Right renal pelvis (tissue), 4 donors: ENCODE data around the gene CEP89. TPM values are rescaled to one million over a fixed set of nuclear protein-coding genes. Genes with fewer than 3 reads are reported as not detected.
"Not testable (repeated sequence)": the region's sequence is repeated elsewhere in the genome, so short reads cannot be mapped to it uniquely, and the experiment has no call there.

Experiments used
- DNase-seq, 4 donors: peaks; one replicate each; pipeline ENCODE4 v3.0.0-alpha.2; 2013; ENCODE audit warnings: low read depth in 4 of 4, low spot score in 3 of 4, missing footprints in 1 of 4
- polyA plus RNA-seq, 4 donors: library from polyadenylated mRNA; unstranded; fragments of 120-200 nt; gene quantifications; one replicate each; pipeline ENCODE4 v1.2.1, GENCODE V29; 2013; ENCODE audit not compliant: insufficient read length in 4 of 4

CEP89 gene
- 10 to 100 TPM; 28.6 to 32.9 (median 30.7) TPM for polyA plus RNA-seq

DNA sequence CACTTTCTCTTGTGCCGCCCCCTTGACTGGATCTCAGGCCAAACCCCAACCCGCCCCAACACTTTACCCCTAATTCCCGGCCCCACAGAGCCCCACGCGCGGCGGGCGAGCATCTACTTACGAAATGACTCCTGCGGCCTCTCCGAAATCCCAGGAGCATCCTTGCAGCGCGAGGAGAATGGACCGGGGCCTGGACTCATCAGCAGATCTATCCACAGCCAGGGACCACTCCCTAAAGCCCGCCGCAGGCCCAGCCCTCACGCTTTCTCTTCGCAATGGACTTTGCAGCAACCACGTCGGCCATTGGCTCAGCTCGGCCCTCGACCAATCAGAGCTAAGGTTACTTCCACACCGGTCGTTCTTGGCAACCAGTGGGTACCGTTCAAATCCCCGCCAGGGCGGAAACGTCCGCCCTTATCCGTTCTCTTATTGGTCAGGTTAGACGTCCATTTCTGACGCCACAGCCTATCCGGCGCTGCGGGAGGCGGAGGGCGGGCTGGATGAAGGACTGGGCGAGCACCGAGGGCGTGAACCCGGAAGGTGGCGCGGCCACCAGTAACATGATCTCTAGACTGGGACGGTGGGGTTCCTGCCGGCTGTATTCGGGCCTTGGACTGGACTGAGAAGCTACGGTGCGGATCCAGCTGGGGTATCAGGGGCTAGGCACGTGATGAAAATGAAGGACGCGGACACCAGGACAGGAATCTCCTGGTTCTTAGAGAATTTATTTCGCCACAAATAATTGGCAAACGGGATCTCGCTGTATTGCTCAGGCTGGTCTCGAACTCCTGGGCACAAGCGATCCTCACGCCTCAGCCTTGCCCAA is at the start of gene CEP89, which contains the start of gene FAAP24:
CEP89 (minus strand) TSS at position 244 of the 826 bp plus-strand sequence; CDS start at position 160, 84 bp downstream.
FAAP24 (plus strand) TSS at position 528 of the 826 bp plus-strand sequence. CDS start 955 bp downstream, outside the sequence.
- peak; percentile 99 to 100 (median 99) for DNase-seq

DNA sequence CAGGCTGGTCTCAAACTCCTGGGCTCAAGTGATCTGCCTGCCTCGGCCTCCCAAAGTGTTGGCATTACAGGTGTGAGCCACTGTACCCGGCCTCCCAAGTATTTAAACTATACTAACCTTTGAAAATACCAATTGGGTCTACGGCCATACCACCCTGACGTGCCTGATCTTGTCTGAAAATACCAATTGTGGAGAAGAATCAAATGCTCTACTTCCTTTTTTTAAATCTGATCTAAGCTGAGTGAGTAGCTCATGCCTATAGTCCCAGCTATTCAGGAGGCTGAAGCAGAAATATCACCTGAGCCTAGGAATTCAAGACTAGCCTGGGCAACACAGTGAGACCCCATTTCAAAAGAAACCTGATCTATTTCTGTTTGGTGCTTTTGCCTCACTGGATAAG is 39.1 kb upstream of the CEP89 start:
- DNase-seq, result not testable (repeated sequence)

DNA sequence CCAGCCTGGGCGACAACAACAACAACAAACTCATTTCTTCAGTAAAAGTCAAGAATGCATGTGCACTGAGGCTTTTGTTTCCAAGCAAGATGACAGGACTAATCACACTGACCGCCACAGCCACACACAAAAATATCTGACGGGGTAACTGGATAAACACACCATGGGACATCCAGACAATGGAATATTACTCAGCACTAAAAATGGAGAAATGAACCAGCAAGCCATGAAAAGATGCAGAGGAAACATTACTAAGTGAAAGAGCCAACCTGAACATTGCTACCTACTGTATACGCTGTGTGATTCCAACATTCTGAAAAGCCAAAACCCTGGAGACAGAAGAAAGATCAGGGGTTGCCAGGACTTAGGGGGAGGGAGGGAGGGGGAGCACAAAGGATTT is 37.0 kb upstream of the CEP89 start:
- DNase-seq, result no peak

DNA sequence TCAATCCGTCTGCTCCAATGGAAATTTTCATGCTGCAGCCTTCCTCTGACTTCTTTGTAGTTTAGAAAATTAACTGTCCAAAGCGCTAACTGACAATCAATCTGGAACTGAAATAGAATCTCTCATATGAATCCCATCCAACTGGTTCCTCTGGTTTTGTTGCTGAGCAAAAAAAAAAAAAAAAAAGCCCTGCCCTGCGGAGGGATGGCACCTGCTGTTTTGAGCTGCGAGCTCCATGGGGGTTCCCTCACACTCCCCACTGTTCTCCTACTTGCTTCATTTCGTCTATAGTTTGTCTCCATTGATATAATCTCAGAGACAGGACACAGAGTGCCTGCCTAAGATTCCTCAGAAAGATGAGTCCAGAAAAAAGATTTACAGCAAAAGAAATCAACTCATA is 33.7 kb upstream of the CEP89 start:
- DNase-seq, result peak in 1 of 4 donors; percentile 22

DNA sequence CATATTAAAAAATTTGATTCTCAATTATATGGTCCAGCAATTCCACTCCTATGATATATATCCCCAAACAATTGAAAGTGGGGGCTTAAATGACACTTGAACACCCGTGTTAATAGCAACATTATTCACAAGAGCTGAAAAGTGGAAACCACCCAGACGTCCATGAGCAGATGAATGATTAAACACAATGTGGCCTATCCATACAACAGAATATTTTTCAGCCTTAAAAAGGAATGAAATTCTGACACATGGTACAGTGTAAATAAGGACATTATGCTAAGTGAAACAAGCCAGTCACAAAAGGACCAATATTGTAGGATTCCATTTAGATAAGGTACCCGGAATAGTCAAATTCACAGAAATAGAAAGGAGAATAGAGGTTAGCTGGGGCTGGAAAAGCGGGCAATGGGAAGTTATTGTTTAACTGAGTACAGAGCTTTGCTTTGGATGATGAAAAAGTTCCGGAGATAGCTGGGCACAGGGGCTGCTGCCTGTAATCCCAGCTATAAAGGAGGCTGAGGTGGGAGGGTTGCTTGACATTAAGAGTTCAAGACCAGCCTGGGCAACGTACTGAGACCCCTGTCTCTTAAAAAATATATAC is 31.8 kb upstream of the CEP89 start:
- DNase-seq, result peak in 1 of 4 donors; percentile 8

DNA sequence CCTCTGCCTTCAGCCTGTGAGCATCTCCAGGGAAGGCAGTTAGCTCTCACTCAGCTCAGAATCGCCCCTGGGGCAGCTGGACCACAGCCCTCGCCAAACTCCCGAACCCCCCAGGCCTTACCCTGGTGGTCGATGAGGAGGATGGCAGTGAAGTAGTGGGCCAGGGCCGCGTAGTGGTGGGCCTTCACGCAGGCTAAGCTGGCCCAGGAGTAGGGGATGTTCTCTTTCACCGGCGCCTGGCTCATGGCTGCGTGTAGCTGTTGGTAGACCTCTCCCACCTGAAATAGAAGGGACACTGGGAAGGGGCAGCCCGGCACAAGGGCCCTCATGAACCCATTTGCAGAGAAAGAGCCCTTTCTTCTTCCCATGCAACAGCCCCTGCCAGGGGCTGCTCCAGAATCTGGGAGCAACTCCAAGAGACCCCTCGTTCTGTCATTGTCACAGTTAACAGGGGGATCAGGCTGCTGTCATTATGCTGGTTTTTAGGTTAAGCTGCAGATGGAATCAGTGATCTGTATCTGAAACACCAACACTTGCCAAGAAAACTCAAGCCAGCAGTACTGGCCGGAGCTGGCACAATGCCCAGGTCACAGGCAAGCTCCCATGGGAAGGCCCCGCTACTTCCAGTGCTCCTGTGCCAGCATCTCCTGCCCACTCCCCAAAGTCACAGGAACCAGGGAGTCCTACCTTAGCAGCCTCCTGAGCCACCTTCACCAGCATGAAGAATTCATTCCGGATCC is 30.5 kb upstream of the CEP89 start:
- not testable (repeated sequence) for DNase-seq

DNA sequence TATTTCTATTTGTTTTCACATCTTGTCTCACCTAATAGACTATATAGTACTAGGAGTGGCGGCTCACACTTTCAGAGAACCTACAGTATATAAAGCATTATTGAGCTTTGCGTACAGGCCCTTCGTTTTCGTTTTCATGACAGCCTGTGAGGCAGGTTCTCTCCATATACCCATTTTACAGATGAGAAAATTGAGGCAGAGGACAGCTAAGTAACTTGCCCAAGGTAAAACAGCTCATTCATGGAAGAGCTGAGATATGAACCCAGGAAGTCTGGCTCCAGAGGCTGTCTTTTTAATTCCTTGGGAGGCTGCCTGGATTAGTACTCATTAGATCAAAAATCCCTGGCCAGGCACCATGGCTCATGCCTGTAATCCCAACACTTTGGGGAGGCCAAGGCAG is 29.2 kb upstream of the CEP89 start:
- DNase-seq, result no peak

DNA sequence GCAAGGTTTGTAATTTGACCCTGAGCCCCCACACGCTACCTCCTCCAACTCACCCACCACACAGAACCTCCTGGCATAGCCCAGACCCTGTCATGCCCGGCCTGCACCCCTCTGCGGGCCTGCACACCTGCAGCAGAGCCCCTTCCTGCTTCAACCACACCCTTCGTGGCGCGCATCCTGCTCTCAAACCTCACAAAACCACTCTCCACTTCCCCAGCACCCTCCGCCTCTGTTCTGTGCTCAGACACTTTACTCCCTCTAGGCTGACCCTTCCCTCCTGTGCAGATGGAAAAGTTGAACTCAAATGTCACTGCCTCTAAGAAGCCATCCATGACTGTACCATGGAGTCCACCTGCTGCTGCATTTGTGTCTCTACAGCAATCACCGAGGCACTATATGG is 28.8 kb upstream of the CEP89 start:
- DNase-seq, result no peak

DNA sequence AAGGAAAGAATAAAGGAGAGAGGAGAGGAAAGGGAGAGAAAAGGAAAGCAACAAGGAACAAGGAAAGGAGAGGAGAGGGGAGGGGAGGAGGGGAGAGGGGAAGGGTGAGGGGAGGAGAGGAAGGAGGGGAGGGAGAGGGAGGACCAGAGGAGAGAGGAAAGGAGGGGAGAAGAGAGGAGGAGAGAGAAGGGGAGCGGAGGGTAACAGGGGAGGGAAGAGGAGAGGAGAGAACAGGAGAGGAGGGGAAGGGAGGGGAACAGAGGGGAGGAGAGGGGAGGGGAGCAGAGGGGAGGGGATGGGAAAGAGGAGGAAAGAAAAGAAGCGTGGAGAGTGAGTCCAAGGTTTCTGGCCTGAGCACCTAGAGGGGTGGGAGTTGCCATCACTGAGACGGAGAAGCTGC is 27.0 kb upstream of the CEP89 start:
- DNase-seq, result no peak

DNA sequence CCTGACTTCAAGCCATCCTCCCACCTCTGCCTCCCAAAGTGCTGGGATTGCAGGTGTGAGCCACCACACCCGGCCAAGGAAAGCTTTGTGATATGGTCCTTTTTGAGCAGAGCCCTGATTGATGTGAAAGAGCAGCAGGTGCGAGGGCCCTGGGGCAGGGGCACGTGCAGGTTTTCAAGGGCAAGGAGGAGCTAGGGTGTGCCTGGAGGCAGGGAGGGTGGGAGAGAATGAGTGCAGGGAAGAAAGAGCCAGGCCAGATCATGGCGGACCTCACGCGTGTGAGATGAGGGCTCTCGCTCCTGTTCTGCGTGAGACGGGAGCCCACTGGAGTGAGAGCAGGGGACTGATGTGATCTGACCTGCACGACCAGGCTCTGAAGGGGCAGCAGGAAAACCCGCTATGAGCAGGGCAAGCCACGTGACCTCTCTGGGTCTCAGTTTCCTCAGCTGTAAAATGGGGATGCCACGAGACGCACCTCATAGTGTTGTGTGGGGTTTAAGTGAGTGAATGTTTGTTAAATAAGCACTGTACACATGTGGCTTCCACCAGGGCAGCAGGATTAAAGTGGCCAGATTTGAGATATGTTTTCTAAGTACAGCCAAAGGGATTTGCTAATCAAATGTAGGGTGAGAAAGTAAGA is 26.1 kb upstream of the CEP89 start:
- DNase-seq, result no peak

DNA sequence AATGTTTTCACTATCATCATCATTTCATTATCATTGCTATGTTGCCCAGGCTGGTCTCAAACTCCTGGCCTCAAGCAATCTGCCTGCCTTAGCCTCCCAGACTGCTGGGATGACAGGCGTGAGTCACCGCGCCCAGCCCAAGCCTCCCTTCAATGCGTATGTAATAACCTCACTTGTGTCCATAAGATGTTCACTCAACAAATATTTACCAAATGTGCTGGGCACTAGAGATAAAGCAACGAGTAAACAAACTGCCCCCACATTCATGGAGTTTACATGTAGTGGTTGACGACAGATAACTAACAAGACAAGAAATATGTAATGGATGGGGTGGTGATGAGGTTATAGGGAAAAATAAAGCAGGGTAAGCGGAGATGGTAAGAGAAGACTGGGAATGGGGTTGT is 25.3 kb upstream of the CEP89 start:
- not testable (repeated sequence) for DNase-seq

DNA sequence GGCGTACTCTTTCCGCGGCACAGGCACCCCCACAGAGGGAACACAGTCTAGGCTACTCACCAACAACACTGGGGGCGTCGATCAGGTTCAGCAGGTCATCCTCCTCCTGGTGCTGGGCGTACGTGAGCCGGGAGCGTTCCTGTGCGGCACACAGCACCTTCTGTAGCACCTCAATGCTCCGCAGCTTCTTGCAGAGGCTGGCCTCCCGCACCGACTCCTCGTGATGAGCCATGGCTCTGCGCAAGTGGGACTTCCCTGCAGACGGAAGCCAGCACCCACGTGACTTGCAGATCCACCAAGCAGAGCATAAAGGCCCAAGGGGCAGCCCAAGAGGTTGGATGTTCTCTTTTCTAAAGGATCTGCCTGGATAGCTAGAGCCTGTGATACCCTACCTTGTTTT is 24.2 kb upstream of the CEP89 start:
- DNase-seq, result not testable (repeated sequence)

DNA sequence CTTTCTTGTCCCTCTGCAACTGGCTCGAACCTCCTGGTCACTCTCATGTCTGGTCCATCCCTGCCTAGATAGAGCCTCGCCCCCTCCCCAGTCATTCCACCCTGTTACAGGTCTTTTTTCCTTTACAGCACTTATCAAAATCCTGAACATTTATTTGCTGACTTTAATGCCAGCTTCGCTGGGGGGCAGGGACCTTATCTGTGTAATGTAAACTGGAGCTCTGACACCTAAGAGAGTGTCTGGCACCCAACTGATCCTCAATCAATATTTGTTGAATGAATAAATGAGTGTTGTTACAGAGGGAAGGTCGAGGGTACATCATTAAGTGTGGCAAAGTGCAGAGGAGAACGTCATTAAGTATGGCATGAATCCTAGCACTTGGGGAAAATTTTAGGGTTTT is 17.0 kb upstream of the CEP89 start:
- no peak for DNase-seq

DNA sequence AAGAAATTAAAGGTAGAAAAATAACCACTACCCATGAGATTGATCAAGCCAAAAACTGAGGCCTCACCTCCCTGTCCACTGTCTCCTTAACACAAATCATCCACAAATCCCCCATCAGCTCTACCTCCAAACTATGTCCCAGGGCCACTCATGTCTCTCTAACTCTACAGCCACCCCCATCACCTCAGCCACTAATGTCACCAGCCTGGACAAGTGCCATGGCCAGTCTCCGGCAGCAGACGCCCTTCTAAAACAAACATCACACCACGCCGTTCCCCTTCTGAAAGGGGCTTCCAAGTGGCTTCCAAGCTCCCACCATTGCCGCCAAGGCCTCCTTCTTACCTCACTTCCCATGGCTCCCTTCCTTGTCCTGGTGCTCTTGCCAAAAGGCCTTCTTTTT is 16.5 kb upstream of the CEP89 start:
- not testable (repeated sequence) for DNase-seq

DNA sequence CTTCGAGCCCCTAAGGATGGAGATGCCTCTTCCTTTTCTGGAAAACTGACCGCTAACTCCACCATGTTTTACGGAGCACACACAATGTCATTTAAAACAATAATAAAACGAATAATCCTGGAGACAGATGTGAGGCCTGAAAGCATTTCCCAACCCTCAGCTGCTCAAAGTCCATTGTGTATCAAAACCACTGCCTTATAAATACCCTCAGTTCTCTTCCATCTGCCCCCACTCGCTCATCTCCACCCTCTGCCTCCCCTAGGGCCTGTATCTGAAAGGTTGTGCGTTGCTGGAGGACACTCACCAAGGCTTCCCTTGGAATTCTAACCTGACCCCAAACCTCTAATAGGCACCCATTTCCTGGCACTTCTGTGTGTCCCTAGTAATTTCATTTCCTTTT is 10.7 kb upstream of the CEP89 start:
- not testable (repeated sequence) for DNase-seq

DNA sequence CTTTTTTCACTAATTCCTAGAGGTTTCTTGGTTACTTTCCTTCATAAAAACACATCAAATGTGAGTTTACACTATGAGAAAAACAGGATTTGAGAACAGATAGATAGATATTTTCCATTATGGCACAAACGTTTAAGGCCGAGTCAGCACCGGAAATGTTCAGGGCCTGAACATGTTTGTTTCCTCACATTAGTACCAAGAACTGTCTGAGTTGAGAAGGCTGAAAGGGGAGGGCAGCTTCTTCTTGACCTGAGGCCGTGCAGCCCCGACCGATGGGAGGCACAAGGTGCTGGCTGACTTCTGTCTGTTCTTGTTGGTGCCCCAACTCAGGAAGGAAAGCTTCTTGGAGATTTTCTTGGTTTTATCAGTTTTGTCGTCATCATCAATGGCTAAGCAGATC is 8.0 kb upstream of the CEP89 start:
- not testable (repeated sequence) for DNase-seq

DNA sequence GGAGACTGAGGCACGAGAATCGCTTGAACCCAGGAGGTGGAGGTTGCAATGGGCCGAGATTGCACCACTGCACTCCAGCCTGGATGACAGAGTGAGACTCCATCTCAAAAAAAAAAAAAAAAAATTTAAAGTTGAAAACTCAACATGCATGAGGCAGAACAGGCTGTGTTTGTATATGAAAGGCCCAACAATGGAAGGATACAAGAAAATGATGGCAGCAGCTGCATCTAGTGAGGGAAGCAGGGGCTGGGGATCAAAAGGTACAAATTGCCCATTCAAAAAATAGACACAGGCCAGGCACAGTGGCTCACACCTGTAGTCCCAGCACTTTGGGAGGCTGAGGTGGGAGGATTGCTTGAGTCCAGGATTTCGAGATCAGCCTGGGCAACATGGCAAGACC is 6.1 kb upstream of the CEP89 start:
- DNase-seq, result not testable (repeated sequence)

DNA sequence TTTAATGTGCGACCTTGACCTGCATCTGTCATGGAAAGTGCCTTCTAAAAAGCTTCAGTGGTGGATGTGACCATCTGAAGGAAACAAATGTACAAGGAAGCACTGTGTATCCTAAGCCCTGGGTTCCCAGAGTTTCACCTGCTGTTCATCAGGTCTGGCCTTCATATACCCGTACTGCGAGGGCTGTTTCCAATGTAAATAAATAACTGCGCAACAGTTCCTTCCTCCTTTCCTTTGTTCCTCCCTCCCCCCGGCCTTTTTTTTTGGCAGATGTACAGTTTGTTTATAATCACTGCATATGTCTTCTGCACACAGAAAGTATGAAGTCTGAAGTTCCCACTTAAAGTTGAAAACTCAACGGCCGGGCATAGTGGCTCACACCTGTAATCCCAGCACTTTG is 5.5 kb upstream of the CEP89 start:
- DNase-seq, result no peak

DNA sequence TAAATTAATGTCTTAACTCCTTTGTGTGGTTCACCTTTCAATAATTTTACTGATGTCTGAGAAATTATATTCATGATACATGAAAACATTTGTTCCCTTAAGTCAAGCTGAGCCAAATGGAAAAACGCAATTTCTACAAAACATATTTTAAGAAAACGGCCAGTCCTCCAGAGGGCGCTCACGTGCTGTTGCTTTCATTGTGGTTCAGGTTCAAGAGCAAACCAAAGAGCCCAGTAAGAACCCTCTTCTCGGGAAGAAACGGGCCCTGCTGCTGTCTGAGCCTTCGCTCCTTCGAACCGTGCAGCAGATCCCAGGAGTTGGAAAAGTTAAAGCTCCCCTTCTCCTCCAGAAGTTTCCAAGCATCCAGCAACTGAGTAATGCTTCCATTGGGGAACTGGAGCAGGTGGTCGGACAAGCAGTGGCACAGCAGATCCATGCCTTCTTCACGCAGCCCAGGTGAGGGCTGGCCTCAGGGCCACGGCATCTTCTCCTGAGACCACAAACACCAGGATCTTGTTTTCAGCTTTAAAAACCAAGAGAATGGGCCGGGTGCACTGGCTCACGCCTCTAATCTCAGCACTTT is 4.6 kb upstream of the CEP89 start:
- DNase-seq, result peak; percentile 19 to 57 (median 33)

DNA sequence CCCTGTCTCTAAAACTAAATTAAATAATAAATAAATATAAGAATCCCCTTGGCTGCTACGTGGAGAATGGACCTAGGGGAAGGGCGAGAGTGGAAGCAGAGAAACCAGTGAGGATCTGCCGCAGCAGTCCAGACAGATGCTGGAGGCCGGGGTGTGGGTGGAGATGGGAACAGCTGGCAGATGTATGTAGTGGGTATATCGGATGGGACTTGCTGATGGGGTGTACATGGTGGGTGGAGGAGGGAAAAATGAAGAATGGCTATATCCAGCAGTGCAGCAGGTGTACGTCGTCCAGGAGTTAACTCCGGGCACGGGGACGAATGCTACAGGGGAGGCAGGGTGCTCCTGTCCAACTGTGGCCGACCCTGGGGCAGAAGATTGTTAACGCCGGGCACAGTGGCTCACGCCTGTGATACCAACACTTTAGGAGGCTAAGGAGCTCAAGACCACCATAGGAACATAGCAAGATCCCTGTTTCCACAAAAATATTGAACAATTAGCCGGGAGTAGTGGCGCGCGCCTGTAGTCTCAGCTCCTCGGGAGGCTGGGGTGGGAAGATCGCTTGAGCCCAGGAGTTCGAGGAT is 654 bp downstream of the CEP89 start:
- DNase-seq, result no peak
